ENCODE results near the gene CACNG5. TPM values are rescaled to one million over a fixed set of nuclear protein-coding genes. Genes with fewer than 3 reads are reported as not detected.

Gene CACNG5
- total RNA-seq, 1 donor from 2014 or later, result not detected

DNA sequence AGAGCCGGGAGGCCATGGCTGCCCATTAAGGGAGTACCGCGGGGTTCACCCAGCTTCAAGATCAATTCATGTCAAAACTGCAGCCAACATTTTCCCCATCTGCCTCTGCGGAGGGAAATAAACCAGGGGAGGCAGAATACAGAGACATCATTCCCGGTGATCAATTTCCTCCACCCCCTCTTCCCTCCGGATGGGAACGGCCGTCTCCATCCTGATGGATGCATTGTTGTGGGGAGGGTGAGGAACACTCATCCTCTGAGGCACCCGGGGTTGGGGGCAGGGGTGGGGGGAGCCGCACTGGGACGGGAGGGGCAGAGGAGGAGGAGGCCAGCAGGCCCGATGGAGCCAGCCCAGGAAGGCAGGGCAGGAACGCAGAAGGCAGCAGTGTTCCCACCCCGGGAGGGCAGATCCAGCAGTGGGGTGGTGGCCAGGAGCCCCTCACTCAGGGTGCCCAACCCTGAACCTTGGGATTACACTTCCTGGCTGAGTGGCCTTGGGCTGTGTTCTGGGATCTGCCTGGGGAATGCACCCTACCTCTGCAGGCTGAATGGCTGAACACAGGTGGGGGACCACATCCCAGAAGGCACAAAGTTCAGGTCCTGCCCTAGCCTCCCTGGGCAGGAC is 14.2 kb downstream of the CACNG5 start:
- intact Hi-C loops (cut with micrococcal nuclease), result no loop called here

DNA sequence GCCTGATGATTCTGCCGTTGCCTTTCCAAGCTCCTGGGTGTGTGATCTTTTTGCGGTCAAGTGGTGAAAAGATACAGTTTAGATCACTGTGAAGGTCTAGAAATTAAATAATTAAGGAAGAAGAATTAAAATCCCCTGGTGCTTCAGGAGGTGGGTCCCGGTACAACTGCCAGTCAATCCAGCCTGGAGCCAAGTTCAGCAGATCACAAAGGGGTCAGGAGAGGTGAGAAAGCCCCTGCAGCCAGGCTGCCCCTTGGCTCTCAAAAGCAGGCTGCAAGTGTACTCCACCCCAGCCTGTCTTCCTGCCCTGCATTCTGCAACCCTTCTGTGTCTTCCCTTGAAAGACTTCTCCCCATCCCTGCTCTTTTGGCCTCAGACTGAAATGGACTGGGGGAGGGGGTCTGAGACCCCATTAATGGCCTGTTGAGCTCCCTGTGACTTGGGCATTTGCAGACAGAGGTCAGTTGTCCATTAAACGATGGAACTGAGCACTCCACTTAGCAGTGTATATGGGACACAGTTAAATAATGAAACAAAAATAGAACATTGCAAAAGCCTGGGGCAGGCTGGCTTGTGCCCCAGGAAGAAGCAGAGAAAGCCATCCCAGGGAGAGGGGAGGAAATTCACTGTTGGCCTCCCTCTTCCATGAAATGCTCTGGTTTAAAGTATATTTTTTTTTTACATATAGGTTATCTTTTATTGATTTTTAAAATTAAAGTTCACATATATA is 15.1 kb downstream of the CACNG5 start:
- intact Hi-C loops (cut with micrococcal nuclease), result no loop called here

DNA sequence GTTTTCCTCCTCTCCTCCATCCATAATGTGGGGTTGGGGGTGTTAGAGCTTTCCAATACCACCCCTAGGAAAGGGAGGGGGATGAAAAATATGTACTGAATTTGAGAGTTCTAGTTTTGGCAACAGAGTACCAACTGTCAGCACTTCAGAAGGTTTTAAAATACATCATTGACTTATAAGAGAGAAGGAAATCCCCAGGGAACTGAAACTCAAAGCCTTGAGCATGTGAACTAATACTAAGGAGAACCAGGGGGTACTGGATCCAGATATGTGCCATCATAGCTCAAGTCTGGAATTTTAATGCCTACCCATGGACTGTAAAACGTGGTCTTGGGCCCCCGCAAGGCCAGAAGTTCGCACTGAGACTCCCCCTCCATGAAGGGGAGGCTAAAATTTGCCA is 15.8 kb downstream of the CACNG5 start:
- intact Hi-C loops (cut with micrococcal nuclease), result no loop called here

- intact Hi-C loops (cut with micrococcal nuclease), result no loop called here
Measured at GRCh38 chr17:66855204-66855603, 20.3 kb downstream of the CACNG5 start.

DNA sequence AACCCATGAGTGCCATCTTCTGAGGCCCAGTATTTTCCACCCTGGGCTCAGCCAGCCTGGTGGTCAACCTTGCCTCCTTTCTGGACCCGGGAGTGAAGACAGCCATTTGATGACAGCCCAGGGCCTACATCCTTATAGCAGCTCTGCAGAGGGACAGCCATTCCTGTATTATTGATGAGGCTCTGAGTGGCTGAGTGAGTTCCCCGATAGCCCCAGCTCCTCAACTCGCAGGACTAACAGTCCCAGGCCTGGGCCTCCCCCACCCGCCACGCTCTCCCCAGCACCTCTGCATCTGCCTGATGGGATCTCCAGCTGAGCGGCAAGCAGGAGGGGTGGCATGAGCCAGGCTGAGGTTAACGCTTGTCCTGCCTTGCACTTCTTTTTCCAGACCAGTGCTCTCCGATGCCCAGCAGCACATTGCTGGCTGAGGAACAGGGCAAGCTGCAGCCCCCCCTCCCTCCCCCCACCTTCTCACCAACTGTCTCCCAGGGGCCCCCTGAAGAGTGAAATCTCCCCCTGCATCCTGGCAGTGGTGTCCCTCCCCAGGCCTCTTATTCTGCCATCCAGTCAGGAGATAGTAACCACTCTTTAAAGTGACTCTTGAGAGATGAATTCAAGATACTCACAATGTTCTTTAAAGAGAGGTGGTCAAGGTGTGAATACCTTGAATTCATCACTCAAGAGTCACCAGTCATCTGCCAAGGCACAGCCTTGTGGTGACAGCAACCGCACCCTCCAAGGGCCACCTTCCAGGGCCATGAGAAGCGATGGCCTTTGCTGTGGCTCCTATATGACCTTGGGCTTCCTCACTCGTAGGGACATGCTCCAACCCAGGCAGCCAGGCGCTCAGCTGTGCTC is 23.5 kb downstream of the CACNG5 start:
- intact Hi-C loops (cut with micrococcal nuclease), result no loop called here

DNA sequence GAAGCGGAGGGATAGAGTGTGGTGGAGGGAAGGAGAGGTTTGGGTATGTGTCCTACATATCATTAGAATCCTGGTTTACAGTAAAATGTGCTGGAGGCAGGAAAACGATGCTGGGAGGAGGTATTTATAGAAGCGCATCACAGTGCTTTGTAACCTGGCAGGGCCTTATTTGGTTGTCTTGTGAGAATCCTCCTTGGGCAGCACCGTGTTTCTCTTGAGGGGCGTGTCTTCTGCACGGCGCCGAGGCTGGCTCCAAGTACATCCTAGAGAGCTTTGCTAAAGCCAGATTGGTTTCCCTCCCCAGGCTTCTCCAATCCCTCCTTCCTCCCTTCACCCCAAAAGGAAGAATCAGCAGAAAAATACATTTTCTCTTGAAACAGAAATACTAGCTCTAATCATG is 24.4 kb downstream of the CACNG5 start:
- intact Hi-C loops (cut with micrococcal nuclease), result no loop called here

- intact Hi-C loops (cut with micrococcal nuclease), result no loop called here
Measured at GRCh38 chr17:66860204-66860603, 25.3 kb downstream of the CACNG5 start.

GRCh38 chr17:66863820-66864219 is 28.9 kb downstream of the CACNG5 start:
- intact Hi-C loops (cut with micrococcal nuclease), result no loop called here

- intact Hi-C loops (cut with micrococcal nuclease), result no loop called here
Measured at GRCh38 chr17:66865151-66865550, 30.2 kb downstream of the CACNG5 start.

DNA sequence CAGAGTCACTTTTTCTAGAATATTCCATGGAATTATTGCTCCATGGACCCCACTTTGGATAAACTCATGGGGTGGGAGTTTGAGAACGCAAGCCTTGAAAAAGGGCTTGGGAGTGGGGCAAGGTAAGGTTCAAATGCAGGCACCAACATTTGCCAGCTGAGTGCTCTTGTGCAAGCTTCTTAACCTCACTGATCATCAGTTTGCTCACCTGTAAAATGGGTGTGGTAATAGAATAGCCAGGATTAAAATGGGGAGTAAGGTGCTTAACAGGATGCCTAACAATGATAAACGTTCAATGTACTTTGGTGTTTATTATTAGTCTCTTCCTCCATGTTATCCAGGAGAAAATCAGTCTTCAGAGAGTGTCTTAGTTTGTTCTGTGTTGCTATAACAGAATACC is 39.0 kb downstream of the CACNG5 start:
- intact Hi-C loops (cut with micrococcal nuclease), result no loop called here

- intact Hi-C loops (cut with micrococcal nuclease), result no loop called here
Measured at GRCh38 chr17:66884931-66885330, 50.0 kb downstream of the CACNG5 start.

DNA sequence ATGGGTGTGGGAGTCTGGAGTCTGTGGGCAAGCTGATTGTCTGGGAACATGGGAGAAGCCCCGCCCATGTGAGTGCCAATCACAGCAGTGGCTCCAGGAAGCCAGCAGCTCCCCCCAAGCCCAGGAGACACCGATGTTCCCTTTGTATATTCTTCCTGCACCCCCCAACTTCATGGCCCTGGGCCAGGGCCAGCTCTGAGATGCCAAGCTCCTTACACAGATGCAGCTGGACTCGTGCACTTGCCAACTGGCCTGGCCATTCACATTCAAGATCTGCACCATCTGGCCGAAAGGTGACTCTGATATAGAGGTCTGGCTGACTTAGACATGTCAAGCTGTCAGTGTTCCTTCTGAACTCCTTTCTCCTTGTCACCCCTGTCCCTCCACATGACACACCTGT is 50.5 kb downstream of the CACNG5 start:
- intact Hi-C loops (cut with micrococcal nuclease), result no loop called here

DNA sequence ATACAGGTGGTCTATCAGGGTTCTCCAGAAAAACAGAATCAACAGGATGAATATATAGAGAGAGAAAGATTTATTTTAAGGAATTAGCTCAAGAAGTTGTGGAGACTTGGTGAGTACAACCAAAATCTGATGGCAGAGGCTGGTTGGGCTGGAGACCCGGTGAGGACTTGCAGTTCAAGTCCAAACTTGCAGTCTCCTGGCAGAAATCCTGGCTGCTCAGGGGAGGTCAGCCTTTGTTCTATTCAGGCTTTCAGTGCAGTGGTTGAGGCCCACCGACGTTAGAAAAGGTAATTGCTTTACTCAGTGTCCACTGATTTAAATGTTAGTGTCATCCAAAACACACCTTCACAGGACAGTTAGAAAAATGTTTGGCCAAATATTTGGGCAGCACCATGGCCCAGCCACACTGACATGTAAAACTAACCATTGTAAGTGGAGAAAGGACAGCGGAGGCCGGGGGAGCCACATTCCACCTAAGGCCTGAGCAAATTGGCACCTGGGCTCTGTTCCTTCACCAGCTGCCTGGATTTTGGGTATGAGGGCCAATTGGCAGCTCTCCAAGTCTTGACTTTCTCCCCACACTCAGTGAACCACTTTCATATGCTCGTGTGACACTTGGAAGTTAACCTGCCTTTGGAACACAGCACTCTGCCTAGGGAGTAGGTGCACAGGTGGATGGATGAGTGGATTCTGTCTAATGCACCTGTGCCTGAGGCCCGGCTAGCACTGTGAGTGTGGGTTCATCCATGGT is 54.7 kb downstream of the CACNG5 start:
- intact Hi-C loops (cut with micrococcal nuclease), result no loop called here

DNA sequence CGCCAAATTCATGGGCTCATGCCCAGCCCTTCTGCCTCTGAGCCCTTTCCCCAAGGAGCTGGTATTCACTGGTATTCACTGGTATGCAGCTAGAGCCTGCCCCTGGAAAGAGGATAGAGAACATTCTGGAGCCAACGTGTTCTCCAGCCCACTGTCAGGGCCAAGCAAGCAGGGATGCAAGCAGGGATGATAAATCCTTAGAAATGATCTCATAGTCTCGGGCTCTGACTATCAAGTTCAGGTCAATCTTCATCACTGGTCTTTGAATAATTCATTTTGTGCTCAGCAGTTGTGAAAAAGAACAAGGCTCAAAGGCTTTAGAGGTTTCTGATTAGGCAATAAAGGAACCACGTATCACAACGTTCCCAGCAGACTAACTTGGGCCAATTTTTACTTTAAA is 57.3 kb downstream of the CACNG5 start:
- intact Hi-C loops (cut with micrococcal nuclease), result no loop called here

DNA sequence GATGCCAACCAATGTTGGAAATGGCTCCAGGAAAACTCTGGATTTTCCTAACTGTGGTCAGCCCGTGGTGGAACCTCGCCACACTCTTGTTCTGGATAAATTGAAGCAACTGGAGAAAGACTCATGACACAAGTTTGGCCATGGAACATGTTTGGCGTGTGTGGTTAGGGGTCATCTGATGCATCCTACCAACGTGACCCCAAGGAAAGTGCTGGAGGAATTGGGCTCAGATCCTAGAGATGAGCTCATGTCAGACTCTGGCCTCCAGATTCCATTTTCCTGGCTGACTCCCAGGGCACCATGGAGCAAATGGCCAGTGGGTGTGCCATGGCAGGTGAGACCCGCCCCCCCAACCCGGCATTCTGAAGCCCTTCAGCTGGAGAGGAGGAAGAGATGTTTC is 58.5 kb downstream of the CACNG5 start:
- intact Hi-C loops (cut with micrococcal nuclease), result no loop called here

- intact Hi-C loops (cut with micrococcal nuclease), result no loop called here
Measured at GRCh38 chr17:66893863-66894262, 58.9 kb downstream of the CACNG5 start.

DNA sequence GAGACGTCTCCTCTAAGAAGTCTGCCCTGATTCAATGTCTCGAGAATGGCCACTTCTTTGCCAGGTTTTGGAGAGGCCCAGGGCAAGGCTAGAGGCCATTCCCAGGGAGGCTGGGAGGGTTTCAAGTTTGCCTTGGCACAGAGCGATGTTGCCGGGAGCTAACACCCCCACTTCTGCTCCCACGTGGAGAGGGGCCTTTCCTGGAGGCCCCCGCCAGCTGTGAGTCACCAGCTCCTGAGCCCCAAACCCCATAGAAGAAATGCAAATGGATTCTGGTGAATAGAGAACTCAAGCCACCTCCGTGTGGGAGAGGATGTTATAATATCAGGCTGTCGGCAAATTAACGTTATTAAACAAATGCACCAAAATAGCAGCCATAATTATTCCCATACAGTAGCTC is 62.2 kb downstream of the CACNG5 start:
- intact Hi-C loops (cut with micrococcal nuclease), result no loop called here

DNA sequence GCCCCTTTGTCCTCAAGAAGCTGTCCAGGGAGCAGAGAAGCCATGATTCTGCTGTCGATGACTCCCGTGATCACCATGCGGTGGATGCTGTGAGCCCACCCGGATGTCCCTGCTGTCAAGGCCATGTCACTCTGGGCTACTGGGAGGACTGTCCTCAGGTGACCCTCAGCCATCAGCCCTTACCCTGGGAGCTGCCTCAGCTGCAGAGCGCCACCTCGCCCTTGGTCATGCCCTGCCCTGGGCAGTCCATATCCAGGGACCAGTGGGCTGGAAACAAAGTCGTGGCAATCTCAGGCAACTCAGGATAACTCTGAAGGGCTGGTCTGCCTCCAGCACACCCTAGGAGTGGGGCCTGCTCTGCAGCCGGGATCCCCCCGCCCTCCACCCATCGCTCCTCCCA is 63.6 kb downstream of the CACNG5 start:
- intact Hi-C loops (cut with micrococcal nuclease), result no loop called here

DNA sequence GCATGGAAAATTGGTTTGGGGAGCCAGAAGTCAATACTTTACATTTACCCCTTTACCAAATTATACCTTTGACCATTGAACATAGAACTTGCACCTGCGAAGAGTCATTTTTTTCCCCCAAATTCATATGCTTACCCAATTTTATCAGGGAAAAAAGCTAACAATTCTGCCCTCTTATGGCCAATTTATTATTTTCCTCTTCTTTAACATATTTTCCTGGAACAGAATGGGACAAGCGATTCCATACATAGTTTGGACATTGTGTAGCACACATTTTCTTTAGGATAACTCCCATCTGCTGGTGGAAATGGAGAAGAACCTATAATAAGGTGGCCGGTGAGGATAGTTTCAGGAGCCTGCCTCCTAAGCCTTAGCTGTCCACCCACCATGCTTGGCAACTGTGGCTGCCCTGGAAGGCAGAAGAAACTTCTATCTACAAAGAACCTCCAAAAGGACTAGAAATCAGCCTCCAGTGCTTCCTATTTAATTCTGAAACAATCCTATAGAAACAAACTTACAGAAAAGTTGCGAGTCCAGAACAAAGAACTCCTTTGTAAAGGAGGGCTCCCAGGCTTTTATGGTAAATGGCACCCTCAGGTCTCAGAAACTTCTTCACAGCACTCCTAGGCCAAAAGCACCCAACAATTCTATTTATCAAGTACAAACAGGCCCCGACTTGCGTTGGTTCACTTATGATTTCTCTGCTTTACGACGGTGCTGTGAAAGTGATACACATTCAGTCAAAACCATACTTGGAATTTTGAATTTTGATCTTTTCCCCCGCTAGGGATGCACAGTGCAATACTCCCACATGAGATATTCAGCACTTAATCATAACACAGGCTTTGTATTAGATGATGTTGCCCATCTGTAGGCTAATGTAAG is 65.5 kb downstream of the CACNG5 start:
- intact Hi-C loops (cut with micrococcal nuclease), result loop anchor here (10.0 kb wide), 1 partner anchor 266 kb away; no protein-coding TSS in a partner anchor

DNA sequence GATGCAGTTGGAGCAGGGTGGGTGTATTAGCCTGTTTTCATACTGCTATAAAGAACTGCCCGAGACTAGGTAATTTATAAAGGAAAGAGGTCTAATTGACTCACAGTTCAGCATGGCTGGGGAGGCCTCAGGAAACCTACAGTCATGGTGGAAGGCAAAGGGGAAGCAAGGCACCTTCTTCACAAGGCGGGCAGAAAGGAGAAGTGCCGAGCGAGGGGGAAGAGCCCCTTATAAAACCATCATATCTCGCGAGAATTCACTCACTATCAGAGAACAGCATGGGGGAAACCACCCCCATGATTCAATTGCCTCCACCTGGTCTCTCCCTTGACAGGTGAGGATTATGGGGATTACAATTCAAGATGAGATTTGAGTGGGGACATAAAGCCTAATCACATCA is 68.4 kb downstream of the CACNG5 start:
- intact Hi-C loops (cut with micrococcal nuclease), result loop anchor here (10.0 kb wide), 1 partner anchor 268 kb away; no protein-coding TSS in a partner anchor
